CMK (cell line): ENCODE data around the gene EXD3.
"Not testable (repeated sequence)": the region's sequence is repeated elsewhere in the genome, so short reads cannot be mapped to it uniquely, and the experiment has no call there.

ENCODE experiments used
- DNase-seq: peaks from one replicate; pipeline ENCODE4 v3.0.0-alpha.2; 2010; ENCODE audit warnings: low read depth

Gene EXD3

DNA sequence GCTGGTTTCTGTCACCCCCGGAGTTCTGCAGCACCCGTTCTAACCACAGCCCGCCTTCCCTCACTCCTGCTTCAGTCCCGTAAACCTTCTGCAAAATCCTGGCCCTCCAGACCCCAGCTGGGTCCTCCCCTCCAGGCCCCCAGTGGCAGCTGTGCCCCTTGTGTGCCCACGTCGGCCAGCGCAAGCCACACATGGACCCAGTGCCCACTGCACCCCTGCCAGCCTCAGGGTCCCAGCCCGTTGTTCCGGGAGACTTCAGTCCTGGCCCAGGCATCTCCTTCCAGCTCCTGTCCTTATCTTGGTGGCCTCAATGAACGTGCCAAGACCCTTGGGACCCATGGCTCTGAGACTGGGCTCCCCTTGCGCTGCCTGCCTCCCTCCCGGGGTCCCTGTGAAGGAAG is 43.2 kb downstream of the EXD3 start:
- no peak for DNase-seq

- not testable (repeated sequence) for DNase-seq
Measured at GRCh38 chr9:137378688-137379410, 44.1 kb downstream of the EXD3 start.

DNA sequence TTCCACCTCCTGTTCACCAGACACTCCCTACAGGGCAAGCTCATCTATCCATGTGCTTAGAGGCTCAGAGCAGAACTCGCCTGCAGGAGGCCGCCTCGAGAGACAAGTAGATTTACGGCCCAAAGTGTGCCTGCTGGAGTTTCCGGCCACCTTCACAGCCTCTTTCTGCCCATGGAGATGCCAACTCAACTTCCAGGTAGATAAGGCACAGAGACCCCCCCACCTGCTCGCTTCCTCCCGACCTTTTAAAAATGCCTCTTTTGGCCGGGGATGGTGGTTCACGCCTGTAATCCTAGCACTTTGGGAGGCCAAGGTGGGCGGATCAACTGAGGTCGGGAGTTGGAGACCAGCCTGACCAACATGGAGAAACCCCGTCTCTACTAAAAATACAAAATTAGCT is 46.6 kb downstream of the EXD3 start:
- DNase-seq = no peak

- no peak for DNase-seq
Measured at GRCh38 chr9:137375321-137376058, 47.5 kb downstream of the EXD3 start.

DNA sequence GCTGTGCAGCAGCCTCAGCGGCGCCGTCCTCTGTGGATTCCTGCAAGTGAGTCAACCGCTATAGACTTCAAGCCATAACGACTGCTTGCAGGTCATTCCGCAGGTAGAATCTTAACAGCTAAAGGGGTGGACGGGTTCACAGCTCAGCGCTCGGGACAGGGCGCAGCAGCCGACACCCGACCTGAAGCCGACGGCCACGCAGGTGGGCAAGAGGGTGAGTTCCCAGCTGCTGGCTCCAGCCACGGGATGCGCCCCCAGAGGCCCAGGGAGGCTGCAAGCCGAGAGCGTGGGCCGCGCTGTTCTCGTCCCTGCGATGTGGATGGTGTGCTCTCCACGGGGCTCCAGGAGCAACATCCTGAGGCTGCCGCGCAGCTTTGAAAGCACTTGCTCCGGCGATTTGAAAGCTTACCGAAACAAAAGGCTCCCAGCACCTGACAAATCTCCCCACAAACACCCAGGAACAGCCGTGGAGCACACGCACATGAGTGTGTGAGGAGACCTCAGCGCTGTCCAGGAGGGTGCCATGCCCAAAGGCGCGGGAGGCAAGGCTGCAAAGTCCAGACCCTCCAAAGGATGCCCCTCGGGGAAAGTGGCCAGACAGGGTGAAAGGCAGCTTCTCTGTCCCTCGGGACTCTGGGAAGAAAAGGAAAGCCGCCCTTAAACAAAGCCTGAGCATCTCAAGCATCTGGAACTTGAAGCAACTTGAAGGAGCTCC is 48.7 kb downstream of the EXD3 start:
- no peak for DNase-seq

GRCh38 chr9:137373611-137373980 is 49.4 kb downstream of the EXD3 start:
- no peak for DNase-seq

DNA sequence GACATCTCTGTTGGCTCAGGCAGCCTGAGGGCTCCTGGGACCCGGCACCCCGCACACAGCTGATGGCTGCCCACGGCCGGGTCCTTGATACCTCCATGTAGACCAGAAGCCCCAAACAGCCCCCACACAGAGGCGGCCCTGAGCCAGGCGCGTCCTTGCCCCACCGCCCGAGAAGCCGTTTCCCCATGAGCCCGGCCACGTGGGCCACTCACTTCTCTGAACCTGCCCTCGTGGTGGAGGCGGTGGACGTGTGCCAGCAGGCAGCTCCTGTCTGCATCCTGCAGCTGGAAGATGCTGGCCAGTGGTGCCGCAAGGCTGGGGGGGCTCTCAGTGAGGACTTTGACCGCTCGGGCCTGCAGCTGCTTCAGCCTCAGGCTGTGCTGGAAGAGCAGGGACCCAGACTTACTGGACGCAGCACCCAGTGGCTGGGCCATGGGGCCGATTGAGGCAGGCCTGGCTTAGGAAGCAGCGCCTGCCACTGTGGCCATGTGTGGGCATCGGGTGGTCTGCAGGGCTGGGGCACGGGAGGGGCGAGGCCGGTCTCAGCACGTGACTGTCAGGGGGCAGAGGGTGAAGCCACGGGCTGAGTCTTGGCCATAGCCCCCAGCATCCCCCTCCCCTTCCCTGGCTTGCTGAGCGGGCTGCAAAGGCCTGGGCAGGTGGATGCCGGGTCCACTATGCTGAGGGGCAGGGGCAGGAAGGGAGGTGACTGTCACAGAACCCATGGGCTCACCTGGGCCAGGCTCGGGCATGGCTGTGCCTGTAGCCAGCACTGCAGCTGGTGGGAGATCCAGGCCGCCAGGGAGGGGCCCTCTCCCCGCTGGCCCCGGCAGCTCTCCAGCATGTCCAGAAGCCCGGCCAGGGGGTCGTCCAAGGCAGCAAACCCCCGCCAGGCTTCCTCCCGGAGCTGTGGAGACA is 50.0 kb downstream of the EXD3 start:
- DNase-seq = no peak

DNA sequence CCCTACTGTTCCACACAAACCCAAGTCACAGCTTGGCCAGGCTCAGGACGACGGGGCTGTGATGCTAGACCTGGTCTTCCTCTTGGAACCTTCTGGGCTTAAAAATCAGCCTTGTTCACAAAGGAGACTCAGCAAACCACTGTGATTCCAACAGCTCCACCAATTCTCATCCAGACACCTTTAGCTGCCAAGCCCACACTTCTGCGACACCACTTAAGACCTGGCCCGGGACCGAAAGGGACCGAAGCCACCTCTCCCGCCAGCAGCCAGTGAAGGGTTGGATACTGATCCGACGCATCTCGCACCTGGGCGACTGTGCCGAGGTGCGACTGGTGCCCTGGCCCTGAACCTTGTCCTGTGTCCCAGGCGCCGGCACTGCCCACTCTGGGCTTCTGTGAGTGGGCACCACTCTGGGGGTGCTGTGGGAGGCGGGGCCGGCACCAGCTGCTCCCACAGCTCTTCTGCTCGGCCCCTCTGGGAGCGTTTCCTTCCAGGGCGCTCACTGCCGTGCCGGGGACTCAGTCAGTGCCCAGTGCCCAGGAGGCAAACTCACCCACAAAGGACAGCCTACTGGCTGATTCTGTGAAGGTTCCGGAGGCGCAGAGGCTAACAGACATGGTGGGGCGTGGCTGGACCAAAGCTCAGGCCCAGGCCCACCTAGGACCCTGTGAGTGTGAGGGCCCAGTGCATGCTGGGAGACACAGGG is 50.9 kb downstream of the EXD3 start:
- no peak for DNase-seq

DNA sequence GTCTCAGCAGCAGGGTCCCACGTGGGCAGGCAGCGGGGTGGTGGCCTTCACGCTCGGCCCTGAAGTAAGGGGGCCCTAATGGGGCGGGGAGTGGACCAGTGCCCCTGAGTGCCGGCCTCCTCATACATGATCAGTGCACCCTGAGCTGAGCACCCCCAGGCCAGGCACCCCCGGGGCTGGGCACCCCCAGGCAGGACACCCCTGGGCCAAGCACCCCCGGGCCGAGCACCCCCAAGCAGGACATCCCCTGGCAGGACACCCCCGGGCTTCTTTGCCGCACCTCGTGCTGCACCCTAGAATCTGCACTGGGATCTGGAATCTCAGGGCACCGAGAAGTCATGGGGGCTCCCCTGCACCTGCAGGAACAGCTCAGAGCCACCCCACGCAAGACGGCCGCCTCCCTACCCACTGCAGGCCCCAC is 51.4 kb downstream of the EXD3 start:
- DNase-seq = no peak

DNA sequence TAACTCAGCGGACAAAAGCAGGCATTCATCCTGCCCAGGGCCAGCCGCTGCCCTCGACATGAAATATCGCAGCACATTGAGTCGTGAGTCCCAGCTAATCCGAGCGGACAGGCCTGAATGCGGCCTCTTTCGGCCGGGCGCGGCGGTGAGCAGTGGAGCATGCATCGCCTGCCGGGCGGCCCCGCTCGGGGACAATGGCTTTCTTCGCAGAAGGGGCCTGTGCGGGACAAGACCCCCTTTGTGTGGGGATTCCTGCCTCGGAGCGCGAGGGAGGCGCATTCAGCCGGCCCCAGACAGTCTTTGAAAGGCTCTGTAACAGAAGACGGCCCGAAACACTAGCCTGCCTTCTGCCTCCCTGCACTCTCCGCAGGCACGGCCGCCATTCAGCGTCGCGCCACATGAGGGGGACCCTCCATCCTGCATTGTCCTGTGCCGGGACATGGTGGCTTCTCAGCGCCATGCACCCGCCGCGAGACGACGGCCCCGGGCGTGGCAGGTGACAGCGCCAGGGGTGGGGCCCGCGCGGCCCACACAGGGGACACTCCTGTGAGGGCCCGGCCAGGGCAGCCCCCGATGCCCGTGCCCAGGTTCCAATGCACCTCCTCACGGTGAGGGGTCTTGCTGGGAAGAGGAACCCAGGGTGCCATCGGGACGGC is 52.0 kb downstream of the EXD3 start:
- DNase-seq = no peak

DNA sequence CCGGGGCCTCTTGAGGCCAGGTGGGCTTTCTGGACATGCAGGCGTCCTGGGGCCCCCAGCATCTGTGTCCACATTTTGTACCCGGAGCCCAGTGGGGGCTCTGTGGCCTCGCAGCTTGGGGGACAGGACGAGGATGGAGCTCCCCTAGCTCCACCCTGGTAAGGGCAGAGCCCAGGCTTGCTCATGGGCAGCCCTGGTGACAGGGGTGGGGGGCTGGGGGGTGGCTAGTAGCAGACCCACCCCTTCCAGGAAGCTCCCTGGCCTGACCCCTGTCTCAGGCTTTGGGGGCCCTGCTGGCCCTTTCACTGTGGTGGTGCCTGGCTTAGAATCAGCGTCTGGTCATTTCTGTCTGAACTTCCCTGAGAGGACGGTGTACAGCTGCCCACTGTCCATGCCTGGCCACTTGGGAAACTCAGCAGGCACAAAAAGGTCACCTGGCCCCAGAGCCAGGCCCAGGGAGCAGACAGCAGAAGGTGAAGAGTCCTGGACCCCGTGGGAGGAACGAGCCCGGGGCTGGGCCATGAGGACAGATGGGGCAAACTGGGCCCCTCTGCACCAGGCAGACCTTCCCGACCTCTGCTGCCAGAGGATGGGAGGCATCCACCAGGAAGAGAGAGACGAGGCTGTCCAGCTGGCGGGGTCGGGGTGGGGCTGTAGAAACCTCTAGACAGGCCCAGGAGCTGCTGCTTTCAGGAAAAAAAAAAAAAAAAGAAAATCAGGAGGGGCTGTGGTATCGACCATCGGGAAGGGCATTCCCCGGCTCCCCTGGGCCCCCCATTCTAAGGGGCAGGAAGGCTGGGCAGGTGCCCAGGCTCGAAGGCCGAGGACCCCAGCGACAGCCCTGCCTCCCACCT is 52.8 kb downstream of the EXD3 start:
- DNase-seq = no peak

DNA sequence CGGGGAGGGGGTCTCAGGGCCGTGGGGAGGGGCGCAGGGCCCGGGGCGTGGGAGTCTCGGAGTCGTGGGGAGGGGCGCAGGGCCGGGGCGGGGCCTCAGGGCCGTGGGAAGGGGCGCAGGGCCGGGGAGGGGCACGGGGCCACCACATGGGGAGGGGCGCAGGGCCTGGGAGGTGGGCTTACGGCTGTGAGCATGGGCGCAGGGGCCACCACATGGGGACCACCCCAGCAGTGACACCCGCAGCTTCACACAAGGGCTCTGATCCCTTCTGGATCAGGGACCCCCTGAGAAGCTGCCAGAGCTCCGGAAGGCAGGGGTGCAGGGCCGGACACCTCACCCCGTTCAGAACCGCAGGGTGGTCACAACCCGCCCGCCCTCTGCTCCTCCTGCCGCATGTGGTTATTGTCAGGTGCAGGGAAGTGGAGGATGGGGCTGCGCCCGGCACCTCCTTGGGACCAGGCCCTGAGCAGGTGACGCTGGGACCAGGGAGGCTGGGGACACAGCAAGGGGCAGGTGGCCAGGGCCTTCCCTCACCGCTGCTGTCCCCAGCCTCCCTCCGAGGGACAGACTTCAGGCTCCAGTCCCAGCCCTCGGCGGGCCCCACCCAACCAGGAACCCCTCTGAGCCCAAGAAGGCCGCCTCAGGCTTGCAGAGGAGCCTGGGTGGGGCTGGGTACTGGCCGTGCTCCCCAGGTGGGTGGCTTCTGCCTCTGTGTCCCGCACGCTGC is 53.7 kb downstream of the EXD3 start:
- no peak for DNase-seq

DNA sequence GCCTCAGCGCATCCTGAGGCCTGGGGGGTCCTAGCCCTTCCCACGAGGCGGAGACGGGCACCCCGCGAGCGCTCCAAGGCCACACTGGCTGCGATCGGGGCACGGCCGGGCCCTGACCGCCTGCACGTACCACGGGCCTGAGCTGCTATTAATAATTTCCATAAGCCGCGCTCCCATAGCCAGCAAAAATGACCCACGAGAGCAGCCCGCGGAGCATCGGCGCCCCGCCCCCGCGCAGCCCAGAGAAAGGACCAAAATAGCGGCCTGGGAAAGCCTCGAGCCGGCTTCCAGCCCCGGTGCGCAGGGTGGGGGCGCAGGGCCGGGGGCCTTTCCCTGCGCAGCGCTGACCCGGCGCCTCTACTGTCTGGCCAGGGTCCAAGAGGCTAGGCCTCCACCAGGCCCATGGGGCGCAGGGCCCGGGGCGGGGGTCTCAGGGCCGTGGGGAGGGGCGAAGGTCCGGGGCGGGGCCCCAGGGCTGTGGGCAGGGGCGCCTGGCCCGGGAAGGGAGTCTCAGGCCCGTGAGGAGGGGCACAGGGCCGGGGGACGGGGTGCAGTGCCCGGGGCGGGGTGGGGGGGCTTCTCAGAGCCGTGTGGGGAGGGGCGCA is 54.4 kb downstream of the EXD3 start:
- no peak for DNase-seq

DNA sequence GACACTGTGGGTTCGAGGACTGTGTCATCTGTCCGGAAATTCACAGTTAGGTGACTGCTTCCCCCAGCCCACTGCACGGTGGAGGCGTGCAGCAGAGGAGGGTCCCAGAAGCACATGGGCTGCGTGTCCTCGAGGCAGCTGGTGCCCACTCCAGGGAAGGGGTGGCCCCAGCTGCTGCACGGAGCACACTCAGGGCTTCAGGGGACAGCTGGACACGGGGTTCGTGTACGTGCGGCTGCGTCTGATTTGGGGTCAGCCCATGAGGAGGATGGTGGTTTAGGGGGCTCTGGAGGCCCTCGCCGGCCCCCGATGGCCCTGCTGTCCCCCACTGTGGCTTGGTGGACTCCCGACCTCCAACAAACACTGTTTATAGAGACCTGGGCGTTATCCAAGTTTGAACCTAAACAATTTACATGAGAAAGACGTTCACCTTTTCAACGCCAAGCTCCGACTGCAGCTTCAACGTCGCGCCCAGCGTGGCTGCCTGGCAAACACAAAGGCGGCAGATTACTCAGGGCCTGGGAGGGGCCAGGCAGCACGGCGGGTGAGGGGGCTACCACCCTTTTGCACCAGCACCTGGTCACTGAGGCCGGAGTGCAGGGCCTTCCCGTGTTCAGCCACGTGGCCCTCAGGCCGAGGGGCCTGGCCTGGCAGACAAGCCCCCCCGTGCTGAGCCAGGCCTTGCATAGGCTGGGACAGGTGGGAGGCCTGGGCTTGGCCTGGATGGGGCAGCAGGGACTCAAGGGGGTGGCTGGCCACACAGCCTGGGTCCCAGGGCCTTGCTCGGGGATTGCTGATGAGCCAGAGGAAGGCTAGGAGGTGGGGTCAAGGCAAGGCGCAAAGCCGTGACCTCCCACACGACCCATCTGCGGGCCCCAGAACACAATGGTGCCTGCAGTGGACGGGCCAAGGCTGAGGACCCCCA is 55.2 kb downstream of the EXD3 start:
- DNase-seq = no peak

GRCh38 chr9:137366891-137367381 is 56.0 kb downstream of the EXD3 start:
- no peak for DNase-seq

DNA sequence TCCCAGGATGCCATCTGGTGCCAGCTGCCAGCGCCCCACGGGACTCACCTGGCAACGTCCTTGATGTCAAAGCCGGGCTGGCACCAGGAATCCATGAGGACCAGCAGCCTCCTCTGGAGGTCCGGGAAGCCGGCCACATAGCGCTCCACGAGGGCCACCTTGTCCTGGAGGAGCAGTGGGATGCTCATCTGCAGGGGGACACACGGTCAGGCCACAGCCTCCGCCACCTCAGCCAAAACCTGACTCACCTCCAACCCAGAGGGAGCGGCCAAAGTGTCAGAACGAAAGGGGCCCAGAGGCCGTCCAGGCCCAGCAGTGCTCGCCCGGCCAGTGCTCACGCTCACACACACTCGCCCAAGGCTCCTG is 56.5 kb downstream of the EXD3 start:
- no peak for DNase-seq
